ENCODE data around the gene PTGR3.

PTGR3 gene

DNA sequence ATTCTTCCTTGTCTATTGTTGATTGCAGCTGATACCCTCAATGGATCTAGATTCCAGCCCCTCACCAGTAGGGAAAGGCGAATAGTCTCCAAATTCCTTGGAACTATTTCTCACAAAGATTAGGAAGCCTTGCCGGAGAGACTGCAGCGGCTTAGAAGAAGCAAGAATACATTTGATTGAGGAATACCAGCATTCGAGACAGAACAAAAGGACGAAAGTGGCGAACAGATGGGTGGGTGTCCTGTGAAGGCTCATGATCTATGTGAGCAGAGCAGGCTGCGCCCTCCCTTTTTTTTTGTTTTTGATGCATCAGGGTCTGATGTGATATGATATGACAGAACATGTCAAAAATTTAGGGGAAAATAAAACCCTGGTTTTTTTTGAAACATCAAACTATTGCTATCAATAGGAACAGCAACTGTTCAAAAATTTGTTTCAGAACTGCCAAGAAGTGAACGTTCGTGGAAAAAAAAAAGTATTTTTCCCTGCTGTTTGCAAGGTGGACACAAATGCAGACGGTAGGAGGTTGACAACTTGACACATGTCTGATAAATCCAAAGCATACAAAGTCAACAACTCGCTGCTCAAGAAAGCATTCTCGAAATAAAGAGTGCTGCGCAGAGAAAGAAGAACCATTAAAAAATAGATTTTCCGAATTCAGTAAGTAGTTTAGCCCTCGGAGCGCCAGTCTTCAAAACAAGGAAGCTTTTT, 49.1 kb downstream of the PTGR3 start:
- Histone ChIP-seq H3K4me3 (peak overlapping the region; percentile 62), H3K27ac (no peak overlapping the region)
- DNase-seq (ENCODE audit: low spot score) = no peak
- TF ChIP-seq, protein P1, sequence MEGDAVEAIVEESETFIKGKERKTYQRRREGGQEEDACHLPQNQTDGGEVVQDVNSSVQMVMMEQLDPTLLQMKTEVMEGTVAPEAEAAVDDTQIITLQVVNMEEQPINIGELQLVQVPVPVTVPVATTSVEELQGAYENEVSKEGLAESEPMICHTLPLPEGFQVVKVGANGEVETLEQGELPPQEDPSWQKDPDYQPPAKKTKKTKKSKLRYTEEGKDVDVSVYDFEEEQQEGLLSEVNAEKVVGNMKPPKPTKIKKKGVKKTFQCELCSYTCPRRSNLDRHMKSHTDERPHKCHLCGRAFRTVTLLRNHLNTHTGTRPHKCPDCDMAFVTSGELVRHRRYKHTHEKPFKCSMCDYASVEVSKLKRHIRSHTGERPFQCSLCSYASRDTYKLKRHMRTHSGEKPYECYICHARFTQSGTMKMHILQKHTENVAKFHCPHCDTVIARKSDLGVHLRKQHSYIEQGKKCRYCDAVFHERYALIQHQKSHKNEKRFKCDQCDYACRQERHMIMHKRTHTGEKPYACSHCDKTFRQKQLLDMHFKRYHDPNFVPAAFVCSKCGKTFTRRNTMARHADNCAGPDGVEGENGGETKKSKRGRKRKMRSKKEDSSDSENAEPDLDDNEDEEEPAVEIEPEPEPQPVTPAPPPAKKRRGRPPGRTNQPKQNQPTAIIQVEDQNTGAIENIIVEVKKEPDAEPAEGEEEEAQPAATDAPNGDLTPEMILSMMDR (IDR thresholded peaks at IDR 0.05) = no peak

DNA sequence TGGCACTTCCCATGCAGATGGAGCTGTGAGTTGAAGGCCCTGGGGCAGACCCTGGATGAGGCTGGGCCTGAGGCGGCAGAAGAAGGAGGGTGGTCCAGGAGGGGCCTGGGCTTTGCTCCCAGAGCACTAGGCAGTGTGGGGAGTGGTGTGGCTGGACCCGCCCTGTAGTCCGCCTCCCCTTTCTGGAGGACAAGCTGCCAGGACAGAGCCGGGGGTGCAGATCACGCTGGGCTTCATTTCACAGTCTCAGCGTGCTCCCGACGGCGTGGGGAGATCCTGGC, 49.8 kb downstream of the PTGR3 start:
- Histone ChIP-seq H3K27ac (no peak overlapping the region), H3K4me3 (no peak overlapping the region)
- DNase-seq (ENCODE audit: low spot score) = peak; percentile 45
- TF ChIP-seq, protein P1 (IDR thresholded peaks at IDR 0.05) = no peak
